ENCODE results near the gene RPL28.
"Not testable (repeated sequence)": the region's sequence is repeated elsewhere in the genome, so short reads cannot be mapped to it uniquely, and the experiment has no call there.

RPL28 gene

GRCh38 chr19:55406091-55406825 is 20.5 kb downstream of the RPL28 start:
- H3K4me3 Mint-ChIP-seq: peak overlapping the region; percentile 91 to 97 (median 97)
- H3K27me3 Mint-ChIP-seq (ENCODE audit: low read depth): peaks cover 9% of the 10 kb centered on the region
- H3K27ac Mint-ChIP-seq: peak overlapping the region; percentile 16 to 50 (median 39)
- TF ChIP-seq CTCF (IDR thresholded peaks at IDR 0.05; ENCODE audit: unreplicated experiment in 3 of 3): no peak
- H3K36me3 Mint-ChIP-seq (ENCODE audit: low read depth): peaks cover 38% of the 10 kb centered on the region
- peaks cover 5% of the 10 kb centered on the region for H3K9me3 Mint-ChIP-seq
- H3K4me1 Mint-ChIP-seq: peaks cover 30% of the 10 kb centered on the region

DNA sequence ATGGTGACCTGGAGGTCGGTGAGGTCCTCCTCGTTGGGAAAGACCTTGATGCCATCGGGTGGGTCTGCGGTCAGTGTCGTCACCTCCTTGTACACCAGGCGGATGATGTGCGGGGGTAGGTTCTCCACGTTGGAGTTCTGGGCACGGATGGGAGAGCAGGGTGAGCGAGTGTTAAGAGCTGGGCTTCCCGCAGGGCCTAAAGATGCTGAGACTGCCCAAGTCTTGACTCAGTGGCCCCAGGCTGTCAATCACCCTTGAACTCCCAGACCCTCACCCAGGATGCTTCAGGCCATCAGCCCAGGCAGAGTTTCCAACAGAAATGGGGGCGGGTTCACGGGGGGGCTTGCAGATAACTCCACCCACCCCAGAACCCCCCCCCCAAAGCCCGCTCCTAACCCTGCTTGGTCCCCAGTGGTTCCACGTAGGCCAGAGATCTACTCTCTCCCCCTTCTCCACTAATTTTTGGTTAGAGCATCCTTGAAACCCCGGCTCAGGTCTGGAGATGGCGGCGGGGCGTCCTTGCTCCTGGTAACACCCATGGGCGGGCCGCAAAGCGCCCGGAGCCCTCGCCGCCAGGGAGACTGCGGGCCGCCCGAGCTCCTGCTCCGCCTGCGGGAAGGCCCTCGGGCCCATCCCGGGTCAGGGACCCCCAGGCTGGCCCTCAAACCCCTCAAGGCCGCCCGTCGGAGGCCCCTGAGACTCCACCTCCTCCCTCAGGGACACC is 21.3 kb downstream of the RPL28 start:
- peaks cover 5% of the 10 kb centered on the region for H3K9me3 Mint-ChIP-seq

GRCh38 chr19:55407550-55407799 is 21.7 kb downstream of the RPL28 start, which contains the start of gene UBE2S:
TSS of gene UBE2S (minus strand) at chr19:55407788. CDS start at chr19:55407589, 199 bp downstream.
- H3K27me3 Mint-ChIP-seq (ENCODE audit: low read depth): not testable (repeated sequence)
- H3K4me3 Mint-ChIP-seq: peak within 1 kb of the TSS; percentile 91 to 97 (median 97)

More for the DNA sequence above, 21.3 kb downstream of the RPL28 start:
- Mint-ChIP-seq H3K27ac (peak overlapping the region; percentile 33 to 99 (median 50)), H3K27me3 (ENCODE audit: low read depth) (peaks cover 9% of the 10 kb centered on the region), H3K36me3 (ENCODE audit: low read depth) (peaks cover 34% of the 10 kb centered on the region), H3K4me1 (peaks cover 30% of the 10 kb centered on the region), H3K4me3 (peak overlapping the region; percentile 91 to 97 (median 97))
- no peak for TF ChIP-seq CTCF (IDR thresholded peaks at IDR 0.05; ENCODE audit: unreplicated experiment in 3 of 3)

GRCh38 chr19:55407800-55408532 is 22.2 kb downstream of the RPL28 start:
- H3K36me3 Mint-ChIP-seq (ENCODE audit: low read depth): peaks cover 25% of the 10 kb centered on the region

More at GRCh38 chr19:55407550-55407799, 21.7 kb downstream of the RPL28 start, which contains the start of gene UBE2S:
- not testable (repeated sequence) for H3K9me3 Mint-ChIP-seq
- peak within 1 kb of the TSS; percentile 99 to 100 (median 99) for H3K27ac Mint-ChIP-seq
- peaks cover 30% of the 10 kb centered on the region for H3K4me1 Mint-ChIP-seq
- H3K36me3 Mint-ChIP-seq (ENCODE audit: low read depth): peaks cover 30% of the 10 kb centered on the region

GRCh38 chr19:55408533-55408872 is 22.8 kb downstream of the RPL28 start:
- Mint-ChIP-seq H3K9me3 (peaks cover 5% of the 10 kb centered on the region), H3K27ac (peak overlapping the region; percentile 99 to 100 (median 99)), H3K4me3 (peak overlapping the region; percentile 91 to 97 (median 97)), H3K4me1 (peaks cover 26% of the 10 kb centered on the region), H3K27me3 (ENCODE audit: low read depth) (peaks cover 9% of the 10 kb centered on the region), H3K36me3 (ENCODE audit: low read depth) (peaks cover 20% of the 10 kb centered on the region)
- TF ChIP-seq CTCF (IDR thresholded peaks at IDR 0.05; ENCODE audit: unreplicated experiment in 3 of 3): no peak

More at GRCh38 chr19:55407800-55408532, 22.2 kb downstream of the RPL28 start:
- Mint-ChIP-seq H3K27ac (peak overlapping the region; percentile 99 to 100 (median 99)), H3K4me1 (peaks cover 30% of the 10 kb centered on the region), H3K4me3 (peak overlapping the region; percentile 91 to 97 (median 97)), H3K27me3 (ENCODE audit: low read depth) (peaks cover 9% of the 10 kb centered on the region), H3K9me3 (peaks cover 5% of the 10 kb centered on the region)
- TF ChIP-seq CTCF (IDR thresholded peaks at IDR 0.05; ENCODE audit: unreplicated experiment in 3 of 3): no peak

- not testable (repeated sequence) for H3K27me3 Mint-ChIP-seq (ENCODE audit: low read depth); H3K9me3 Mint-ChIP-seq
- H3K27ac Mint-ChIP-seq: peak overlapping the region; percentile 99 to 100 (median 99)
- H3K36me3 Mint-ChIP-seq (ENCODE audit: low read depth): peaks cover 16% of the 10 kb centered on the region
- H3K4me3 Mint-ChIP-seq: peak overlapping the region in 2 of 3 experiments; percentile 56 to 97
- H3K4me1 Mint-ChIP-seq: peaks cover 26% of the 10 kb centered on the region
Observed at GRCh38 chr19:55409179-55409578, 23.4 kb downstream of the RPL28 start.

Data from nephron (organoid).